ENCODE data around the gene RFX2. TPM values are rescaled to one million over a fixed set of nuclear protein-coding genes. Genes with fewer than 3 reads are reported as not detected.
A peak's percentile ranks its signal among the peaks of the same experiment; 100 is the strongest.

The RFX2 gene
- total and polyA plus RNA-seq, 10 of the 15 experiments (the other 5 are each of a cell fraction or from before 2014, with no cell fraction given) = 3.2 to 9.8 (median 4.7) TPM

GRCh38 chr19:6069268-6069791, 41.0 kb downstream of the RFX2 start:
- H2AFZ ChIP-seq (ENCODE audit: control insufficient read depth, low read depth, low read length) = no peak overlapping the region
- no peaks in the 10 kb centered on the region for H3K4me1 ChIP-seq (ENCODE audit: control insufficient read depth, insufficient read depth, low read length)
- no peaks in the 10 kb centered on the region for H3K9me3 ChIP-seq (replicated peaks; ENCODE audit: control insufficient read depth, insufficient read depth, low read length)
- H3K4me2 ChIP-seq (ENCODE audit: control insufficient read depth, insufficient read depth) = no peak overlapping the region
- no peaks in the 10 kb centered on the region for H3K36me3 ChIP-seq (ENCODE audit: control insufficient read depth in 2 of 2, insufficient read depth in 2 of 2, low read length in 1 of 2)
- H4K20me1 ChIP-seq (ENCODE audit: control insufficient read depth, insufficient read depth) = no peaks in the 10 kb centered on the region
- peak; percentile 37 for ATAC-seq
- H3K4me3 ChIP-seq = no peak overlapping the region
- CTCF ChIA-PET = interaction anchor here (1.0 kb wide), 1 partner anchor 56 kb away, joined by 3 read pairs; no protein-coding TSS in a partner anchor
- FAIRE-seq = no peak
- no peak overlapping the region for H3K9ac ChIP-seq (ENCODE audit: control insufficient read depth, insufficient read depth, low read length)
- POLR2A ChIA-PET = no interaction called here
- intact Hi-C loops (cut with micrococcal nuclease; ENCODE audit: unreplicated experiment) = loop anchor here (5.0 kb wide), 1 partner anchor 43 kb away; the partner anchor contains the start of gene RFX2
- no peaks in the 10 kb centered on the region for H3K79me2 ChIP-seq (ENCODE audit: control insufficient read depth, insufficient read depth, low read length)
- in situ Hi-C loops (cut with MboI) = no loop called here
- TF ChIP-seq NRF1 (conservative IDR thresholded peaks at IDR 0.05; ENCODE audit: low read depth, low read length) = no peak
- no peak for TF ChIP-seq FOXK2 (IDR thresholded peaks at IDR 0.05)
- TF ChIP-seq, protein P1, sequence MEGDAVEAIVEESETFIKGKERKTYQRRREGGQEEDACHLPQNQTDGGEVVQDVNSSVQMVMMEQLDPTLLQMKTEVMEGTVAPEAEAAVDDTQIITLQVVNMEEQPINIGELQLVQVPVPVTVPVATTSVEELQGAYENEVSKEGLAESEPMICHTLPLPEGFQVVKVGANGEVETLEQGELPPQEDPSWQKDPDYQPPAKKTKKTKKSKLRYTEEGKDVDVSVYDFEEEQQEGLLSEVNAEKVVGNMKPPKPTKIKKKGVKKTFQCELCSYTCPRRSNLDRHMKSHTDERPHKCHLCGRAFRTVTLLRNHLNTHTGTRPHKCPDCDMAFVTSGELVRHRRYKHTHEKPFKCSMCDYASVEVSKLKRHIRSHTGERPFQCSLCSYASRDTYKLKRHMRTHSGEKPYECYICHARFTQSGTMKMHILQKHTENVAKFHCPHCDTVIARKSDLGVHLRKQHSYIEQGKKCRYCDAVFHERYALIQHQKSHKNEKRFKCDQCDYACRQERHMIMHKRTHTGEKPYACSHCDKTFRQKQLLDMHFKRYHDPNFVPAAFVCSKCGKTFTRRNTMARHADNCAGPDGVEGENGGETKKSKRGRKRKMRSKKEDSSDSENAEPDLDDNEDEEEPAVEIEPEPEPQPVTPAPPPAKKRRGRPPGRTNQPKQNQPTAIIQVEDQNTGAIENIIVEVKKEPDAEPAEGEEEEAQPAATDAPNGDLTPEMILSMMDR (IDR thresholded peaks at IDR 0.05 in 2 of 3, conservative IDR thresholded peaks at IDR 0.05 in 1 of 3; ENCODE audit: control insufficient read depth in 2 of 3, extremely low read depth in 1 of 3, insufficient read depth in 1 of 3, low read depth in 3 of 3, low read length in 3 of 3) = no peak
- no peak for TF ChIP-seq HDGF (IDR thresholded peaks at IDR 0.05)
- TF ChIP-seq SREBF1 (IDR thresholded peaks at IDR 0.05; ENCODE audit: low read length) = no peak
- no peak for TF ChIP-seq RFX5 (IDR thresholded peaks at IDR 0.05; ENCODE audit: low read depth, low read length)
- TF ChIP-seq SUPT20H (IDR thresholded peaks at IDR 0.05; ENCODE audit: borderline replicate concordance, control insufficient read depth, low read depth, low read length) = no peak
- no peak for TF ChIP-seq NFXL1 (IDR thresholded peaks at IDR 0.05; ENCODE audit: borderline replicate concordance)
- no peak for TF ChIP-seq IKZF1 (conservative IDR thresholded peaks at IDR 0.05)
- TF ChIP-seq DPF2 (IDR thresholded peaks at IDR 0.05) = no peak
- no peak for TF ChIP-seq ZBED1 (IDR thresholded peaks at IDR 0.05; ENCODE audit: borderline replicate concordance)
- TF ChIP-seq, protein P2, sequence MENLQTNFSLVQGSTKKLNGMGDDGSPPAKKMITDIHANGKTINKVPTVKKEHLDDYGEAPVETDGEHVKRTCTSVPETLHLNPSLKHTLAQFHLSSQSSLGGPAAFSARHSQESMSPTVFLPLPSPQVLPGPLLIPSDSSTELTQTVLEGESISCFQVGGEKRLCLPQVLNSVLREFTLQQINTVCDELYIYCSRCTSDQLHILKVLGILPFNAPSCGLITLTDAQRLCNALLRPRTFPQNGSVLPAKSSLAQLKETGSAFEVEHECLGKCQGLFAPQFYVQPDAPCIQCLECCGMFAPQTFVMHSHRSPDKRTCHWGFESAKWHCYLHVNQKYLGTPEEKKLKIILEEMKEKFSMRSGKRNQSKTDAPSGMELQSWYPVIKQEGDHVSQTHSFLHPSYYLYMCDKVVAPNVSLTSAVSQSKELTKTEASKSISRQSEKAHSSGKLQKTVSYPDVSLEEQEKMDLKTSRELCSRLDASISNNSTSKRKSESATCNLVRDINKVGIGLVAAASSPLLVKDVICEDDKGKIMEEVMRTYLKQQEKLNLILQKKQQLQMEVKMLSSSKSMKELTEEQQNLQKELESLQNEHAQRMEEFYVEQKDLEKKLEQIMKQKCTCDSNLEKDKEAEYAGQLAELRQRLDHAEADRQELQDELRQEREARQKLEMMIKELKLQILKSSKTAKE (IDR thresholded peaks at IDR 0.05; ENCODE audit: low read depth, poor library complexity, severe bottlenecking) = no peak
- no peak for TF ChIP-seq BCL11A (IDR thresholded peaks at IDR 0.05; ENCODE audit: low read depth, low read length)
- no peak for TF ChIP-seq NR2C2 (IDR thresholded peaks at IDR 0.05; ENCODE audit: borderline replicate concordance, control insufficient read depth, insufficient read length, low read depth)
- TF ChIP-seq KLF5 (IDR thresholded peaks at IDR 0.05; ENCODE audit: partially characterized antibody) = no peak
- TF ChIP-seq RBBP5 (conservative IDR thresholded peaks at IDR 0.05) = no peak
- TF ChIP-seq, protein P3, sequence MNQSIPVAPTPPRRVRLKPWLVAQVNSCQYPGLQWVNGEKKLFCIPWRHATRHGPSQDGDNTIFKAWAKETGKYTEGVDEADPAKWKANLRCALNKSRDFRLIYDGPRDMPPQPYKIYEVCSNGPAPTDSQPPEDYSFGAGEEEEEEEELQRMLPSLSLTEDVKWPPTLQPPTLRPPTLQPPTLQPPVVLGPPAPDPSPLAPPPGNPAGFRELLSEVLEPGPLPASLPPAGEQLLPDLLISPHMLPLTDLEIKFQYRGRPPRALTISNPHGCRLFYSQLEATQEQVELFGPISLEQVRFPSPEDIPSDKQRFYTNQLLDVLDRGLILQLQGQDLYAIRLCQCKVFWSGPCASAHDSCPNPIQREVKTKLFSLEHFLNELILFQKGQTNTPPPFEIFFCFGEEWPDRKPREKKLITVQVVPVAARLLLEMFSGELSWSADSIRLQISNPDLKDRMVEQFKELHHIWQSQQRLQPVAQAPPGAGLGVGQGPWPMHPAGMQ (IDR thresholded peaks at IDR 0.05; ENCODE audit: borderline replicate concordance) = no peak
- TF ChIP-seq ZNF217 (IDR thresholded peaks at IDR 0.05) = no peak
- DNase-seq (ENCODE audit: low read depth, low spot score) = no peak
- no peak overlapping the region for H3K27ac ChIP-seq (ENCODE audit: control insufficient read depth, insufficient read depth)
- SMC1A ChIA-PET (ENCODE audit: uncharacterized antibody, unreplicated experiment) = no interaction called here
- BruUV-seq (replicated peaks) = no TSS peak
- H3K27me3 ChIP-seq (replicated peaks in 1 of 2; ENCODE audit: control insufficient read depth in 2 of 2, insufficient read depth in 2 of 2, low read length in 1 of 2) = no peaks in the 10 kb centered on the region
- RAD21 ChIA-PET (ENCODE audit: unreplicated experiment) = no interaction called here
